ENCODE measurements around the gene SIGLECL1.

DNA sequence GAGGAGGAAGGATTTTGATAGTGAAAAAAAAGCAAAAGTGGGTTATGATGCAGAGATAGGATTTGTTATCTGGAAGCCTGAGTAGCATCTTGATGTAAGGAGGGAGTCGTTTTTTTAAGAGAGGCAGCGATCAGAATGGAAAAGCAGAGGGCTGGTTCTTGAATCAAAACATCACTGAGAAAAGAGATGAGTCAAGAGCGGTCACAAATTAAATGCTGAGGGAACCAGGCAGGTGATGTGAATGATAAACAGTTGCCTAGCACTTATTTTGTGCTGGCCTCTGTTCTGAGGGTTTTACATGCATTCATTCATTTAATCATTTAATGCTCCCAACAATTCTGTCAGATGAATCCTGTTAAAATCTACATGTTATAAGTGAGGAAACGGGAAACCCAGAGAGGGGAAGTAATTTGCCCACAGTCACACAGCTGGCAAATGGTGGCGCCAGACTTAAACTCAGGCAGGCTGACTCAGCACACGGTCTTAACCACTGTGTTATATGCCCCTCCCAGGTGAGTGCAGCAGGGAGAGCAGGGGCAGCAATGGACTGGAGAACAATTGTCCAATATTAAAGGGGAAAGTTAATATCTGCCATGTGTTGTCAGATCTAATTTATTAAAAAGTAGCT is 21.4 kb downstream of the SIGLECL1 start:
- TF ChIP-seq, protein P1, sequence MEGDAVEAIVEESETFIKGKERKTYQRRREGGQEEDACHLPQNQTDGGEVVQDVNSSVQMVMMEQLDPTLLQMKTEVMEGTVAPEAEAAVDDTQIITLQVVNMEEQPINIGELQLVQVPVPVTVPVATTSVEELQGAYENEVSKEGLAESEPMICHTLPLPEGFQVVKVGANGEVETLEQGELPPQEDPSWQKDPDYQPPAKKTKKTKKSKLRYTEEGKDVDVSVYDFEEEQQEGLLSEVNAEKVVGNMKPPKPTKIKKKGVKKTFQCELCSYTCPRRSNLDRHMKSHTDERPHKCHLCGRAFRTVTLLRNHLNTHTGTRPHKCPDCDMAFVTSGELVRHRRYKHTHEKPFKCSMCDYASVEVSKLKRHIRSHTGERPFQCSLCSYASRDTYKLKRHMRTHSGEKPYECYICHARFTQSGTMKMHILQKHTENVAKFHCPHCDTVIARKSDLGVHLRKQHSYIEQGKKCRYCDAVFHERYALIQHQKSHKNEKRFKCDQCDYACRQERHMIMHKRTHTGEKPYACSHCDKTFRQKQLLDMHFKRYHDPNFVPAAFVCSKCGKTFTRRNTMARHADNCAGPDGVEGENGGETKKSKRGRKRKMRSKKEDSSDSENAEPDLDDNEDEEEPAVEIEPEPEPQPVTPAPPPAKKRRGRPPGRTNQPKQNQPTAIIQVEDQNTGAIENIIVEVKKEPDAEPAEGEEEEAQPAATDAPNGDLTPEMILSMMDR (IDR thresholded peaks at IDR 0.05), result no peak
- TF ChIP-seq EZH2 (IDR thresholded peaks at IDR 0.05; ENCODE audit: borderline replicate concordance, insufficient read depth, low read depth, low read length, poor library complexity, severe bottlenecking), result no peak

All from B cell (primary cell).